ENCODE data around the gene TEC.

- TF ChIP-seq CTCF (conservative IDR thresholded peaks at IDR 0.05; ENCODE audit: low read length) (no peak), EZH2phosphoT487 (IDR thresholded peaks at IDR 0.05; ENCODE audit: borderline replicate concordance, low read depth, low read length) (no peak)
Observed at GRCh38 chr4:48271626-48272025, 2.0 kb upstream of the TEC start.
